Measurements from ENCODE around the gene LRTM1. TPM values are rescaled to one million over a fixed set of nuclear protein-coding genes. Genes with fewer than 3 reads are reported as not detected.

The LRTM1 gene
- total RNA-seq, 1 donor from 2014 or later = not detected

DNA sequence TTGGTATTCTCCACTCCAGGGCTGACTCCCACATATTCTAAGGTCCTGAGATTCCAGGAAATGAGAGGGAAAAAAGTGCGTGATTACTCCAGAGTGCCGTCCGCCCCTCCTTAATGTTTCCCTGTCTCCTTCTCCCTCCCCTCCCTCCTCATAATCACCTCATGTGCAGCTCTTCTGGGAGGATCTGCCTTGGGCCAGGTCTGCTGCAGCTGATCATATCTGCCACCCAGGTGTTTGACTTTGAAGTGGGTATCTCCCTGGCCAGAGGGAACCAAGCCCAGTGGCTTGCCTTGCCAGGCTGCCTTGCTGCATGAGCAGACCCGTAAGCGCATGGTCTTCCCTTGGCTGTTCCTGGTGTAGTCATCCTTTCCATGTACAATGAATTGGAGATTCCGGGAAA is 28.1 kb upstream of the LRTM1 start:
- Histone ChIP-seq H3K4me2 (no peak overlapping the region), H3K9me3 (ENCODE audit: low read depth) (no peaks in the 10 kb centered on the region), H3K36me3 (no peaks in the 10 kb centered on the region), H3K27ac (no peak overlapping the region), H4K20me1 (ENCODE audit: low read depth) (no peaks in the 10 kb centered on the region), H3F3A (ENCODE audit: low read depth) (peaks cover 11% of the 10 kb centered on the region), H3K27me3 (no peaks in the 10 kb centered on the region), H3K79me2 (ENCODE audit: low read depth) (no peaks in the 10 kb centered on the region), H3K9ac (no peak overlapping the region), H3K4me3 (no peak overlapping the region), H3K4me1 (peaks cover 15% of the 10 kb centered on the region), H2AFZ (replicated peaks) (no peak overlapping the region)
- DNase-seq (ENCODE audit: low spot score) = no peak
- Mint-ChIP-seq H3K9me3 (no peaks in the 10 kb centered on the region), H3K4me3 (no peak overlapping the region), H3K4me1 (peaks cover 43% of the 10 kb centered on the region), H3K27ac (no peak overlapping the region), H3K27me3 (ENCODE audit: insufficient read depth, low read depth) (no peaks in the 10 kb centered on the region), H3K36me3 (no peaks in the 10 kb centered on the region)
- TF ChIP-seq EZH2 (IDR thresholded peaks at IDR 0.05) (no peak), EZH2phosphoT487 (IDR thresholded peaks at IDR 0.05) (no peak)
- TF ChIP-seq, protein P1, sequence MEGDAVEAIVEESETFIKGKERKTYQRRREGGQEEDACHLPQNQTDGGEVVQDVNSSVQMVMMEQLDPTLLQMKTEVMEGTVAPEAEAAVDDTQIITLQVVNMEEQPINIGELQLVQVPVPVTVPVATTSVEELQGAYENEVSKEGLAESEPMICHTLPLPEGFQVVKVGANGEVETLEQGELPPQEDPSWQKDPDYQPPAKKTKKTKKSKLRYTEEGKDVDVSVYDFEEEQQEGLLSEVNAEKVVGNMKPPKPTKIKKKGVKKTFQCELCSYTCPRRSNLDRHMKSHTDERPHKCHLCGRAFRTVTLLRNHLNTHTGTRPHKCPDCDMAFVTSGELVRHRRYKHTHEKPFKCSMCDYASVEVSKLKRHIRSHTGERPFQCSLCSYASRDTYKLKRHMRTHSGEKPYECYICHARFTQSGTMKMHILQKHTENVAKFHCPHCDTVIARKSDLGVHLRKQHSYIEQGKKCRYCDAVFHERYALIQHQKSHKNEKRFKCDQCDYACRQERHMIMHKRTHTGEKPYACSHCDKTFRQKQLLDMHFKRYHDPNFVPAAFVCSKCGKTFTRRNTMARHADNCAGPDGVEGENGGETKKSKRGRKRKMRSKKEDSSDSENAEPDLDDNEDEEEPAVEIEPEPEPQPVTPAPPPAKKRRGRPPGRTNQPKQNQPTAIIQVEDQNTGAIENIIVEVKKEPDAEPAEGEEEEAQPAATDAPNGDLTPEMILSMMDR (IDR thresholded peaks at IDR 0.05) = no peak

DNA sequence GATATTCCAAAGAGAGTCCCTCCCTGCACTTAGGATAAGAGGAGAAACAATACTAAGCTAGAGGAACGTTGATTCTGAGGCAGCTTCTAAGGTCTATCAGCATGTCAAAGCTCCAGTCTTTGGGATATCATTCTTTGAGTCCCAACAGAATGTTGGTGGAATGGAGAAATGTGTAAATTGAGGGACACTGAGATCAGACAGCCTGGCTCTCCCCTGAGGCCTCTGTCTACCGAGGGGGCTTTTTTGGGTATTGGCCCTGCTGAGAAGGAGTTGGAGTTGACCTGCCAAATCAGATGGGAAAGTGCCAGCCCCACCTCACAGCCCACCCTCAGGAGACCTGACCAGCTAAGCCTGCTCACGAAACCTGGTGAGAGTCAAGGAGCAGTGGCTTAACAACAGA is 27.6 kb upstream of the LRTM1 start:
- Histone ChIP-seq H3K4me2 (no peak overlapping the region), H3K9me3 (ENCODE audit: low read depth) (no peaks in the 10 kb centered on the region), H3K79me2 (ENCODE audit: low read depth) (no peaks in the 10 kb centered on the region), H3K27ac (no peak overlapping the region), H4K20me1 (ENCODE audit: low read depth) (no peaks in the 10 kb centered on the region), H3K36me3 (no peaks in the 10 kb centered on the region), H3F3A (ENCODE audit: low read depth) (peaks cover 11% of the 10 kb centered on the region), H3K4me3 (no peak overlapping the region), H2AFZ (replicated peaks) (no peak overlapping the region), H3K4me1 (peaks cover 15% of the 10 kb centered on the region), H3K27me3 (no peaks in the 10 kb centered on the region), H3K9ac (no peak overlapping the region)
- TF ChIP-seq EZH2 (IDR thresholded peaks at IDR 0.05) = no peak
- TF ChIP-seq EZH2phosphoT487 (IDR thresholded peaks at IDR 0.05) = no peak
- TF ChIP-seq, protein P1 (IDR thresholded peaks at IDR 0.05) = no peak
- no peak for DNase-seq (ENCODE audit: low spot score)
- H3K27ac Mint-ChIP-seq = no peak overlapping the region
- H3K4me1 Mint-ChIP-seq = peaks cover 43% of the 10 kb centered on the region
- no peaks in the 10 kb centered on the region for H3K36me3 Mint-ChIP-seq
- H3K27me3 Mint-ChIP-seq (ENCODE audit: insufficient read depth, low read depth) = no peaks in the 10 kb centered on the region
- H3K4me3 Mint-ChIP-seq = no peak overlapping the region
- no peaks in the 10 kb centered on the region for H3K9me3 Mint-ChIP-seq

GRCh38 chr3:54954521-54954920 is 26.7 kb upstream of the LRTM1 start:
- H4K20me1 ChIP-seq (ENCODE audit: low read depth) = no peaks in the 10 kb centered on the region
- H3K27me3 ChIP-seq = no peaks in the 10 kb centered on the region
- H2AFZ ChIP-seq (replicated peaks) = no peak overlapping the region
- H3K4me1 ChIP-seq = peaks cover 15% of the 10 kb centered on the region
- H3K27me3 Mint-ChIP-seq (ENCODE audit: insufficient read depth, low read depth) = no peaks in the 10 kb centered on the region
- no peak overlapping the region for H3K27ac ChIP-seq
- no peak overlapping the region for H3K4me3 Mint-ChIP-seq
- no peak for TF ChIP-seq EZH2phosphoT487 (IDR thresholded peaks at IDR 0.05)
- TF ChIP-seq, protein P1 (IDR thresholded peaks at IDR 0.05) = no peak
- no peak for TF ChIP-seq EZH2 (IDR thresholded peaks at IDR 0.05)
- peak; percentile 50 for DNase-seq (ENCODE audit: low spot score)
- H3K4me2 ChIP-seq = no peak overlapping the region
- H3K9me3 Mint-ChIP-seq = no peaks in the 10 kb centered on the region
- no peak overlapping the region for H3K27ac Mint-ChIP-seq
- no peak overlapping the region for H3K9ac ChIP-seq
- peaks cover 43% of the 10 kb centered on the region for H3K4me1 Mint-ChIP-seq
- H3F3A ChIP-seq (ENCODE audit: low read depth) = peaks cover 11% of the 10 kb centered on the region
- no peaks in the 10 kb centered on the region for H3K9me3 ChIP-seq (ENCODE audit: low read depth)
- no peaks in the 10 kb centered on the region for H3K79me2 ChIP-seq (ENCODE audit: low read depth)
- no peak overlapping the region for H3K4me3 ChIP-seq
- no peaks in the 10 kb centered on the region for H3K36me3 Mint-ChIP-seq
- no peaks in the 10 kb centered on the region for H3K36me3 ChIP-seq

Data from neural progenitor cell (in vitro differentiated cells).